Measurements from ENCODE around the gene KLRF2.

DNA sequence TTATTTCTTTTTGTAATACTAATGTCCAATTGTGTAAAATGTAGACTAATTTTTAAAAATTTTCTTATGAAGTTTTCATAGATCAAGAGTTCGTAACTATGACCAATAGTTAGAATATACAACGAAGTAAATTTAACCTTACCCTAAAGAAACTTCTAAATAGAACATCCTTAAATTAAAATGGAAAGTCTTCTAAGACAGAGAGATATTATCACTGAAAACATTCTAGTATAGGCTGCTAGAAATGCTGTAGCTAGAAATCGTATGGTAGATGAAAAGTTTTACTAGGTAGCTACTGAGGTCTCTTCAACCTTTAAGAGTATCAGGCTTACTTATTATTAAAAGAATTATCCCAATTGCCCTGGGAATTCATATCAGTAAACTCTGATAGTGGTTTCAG, 50.0 kb downstream of the KLRF2 start:
- TF ChIP-seq EZH2 (IDR thresholded peaks at IDR 0.05; ENCODE audit: low read depth): no peak
- TF ChIP-seq, protein P1, sequence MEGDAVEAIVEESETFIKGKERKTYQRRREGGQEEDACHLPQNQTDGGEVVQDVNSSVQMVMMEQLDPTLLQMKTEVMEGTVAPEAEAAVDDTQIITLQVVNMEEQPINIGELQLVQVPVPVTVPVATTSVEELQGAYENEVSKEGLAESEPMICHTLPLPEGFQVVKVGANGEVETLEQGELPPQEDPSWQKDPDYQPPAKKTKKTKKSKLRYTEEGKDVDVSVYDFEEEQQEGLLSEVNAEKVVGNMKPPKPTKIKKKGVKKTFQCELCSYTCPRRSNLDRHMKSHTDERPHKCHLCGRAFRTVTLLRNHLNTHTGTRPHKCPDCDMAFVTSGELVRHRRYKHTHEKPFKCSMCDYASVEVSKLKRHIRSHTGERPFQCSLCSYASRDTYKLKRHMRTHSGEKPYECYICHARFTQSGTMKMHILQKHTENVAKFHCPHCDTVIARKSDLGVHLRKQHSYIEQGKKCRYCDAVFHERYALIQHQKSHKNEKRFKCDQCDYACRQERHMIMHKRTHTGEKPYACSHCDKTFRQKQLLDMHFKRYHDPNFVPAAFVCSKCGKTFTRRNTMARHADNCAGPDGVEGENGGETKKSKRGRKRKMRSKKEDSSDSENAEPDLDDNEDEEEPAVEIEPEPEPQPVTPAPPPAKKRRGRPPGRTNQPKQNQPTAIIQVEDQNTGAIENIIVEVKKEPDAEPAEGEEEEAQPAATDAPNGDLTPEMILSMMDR (conservative IDR thresholded peaks at IDR 0.05): no peak
